Stimulated activated CD4-positive, alpha-beta T cell treated with anti-CD3 and anti-CD28 coated beads, Interleukin-1b, Interleukin-23, amount 100 ng/mL, for 48 hours (primary cell): ENCODE measurements around the gene SPIB.
"Not testable (repeated sequence)": the region's sequence is repeated elsewhere in the genome, so short reads cannot be mapped to it uniquely, and the experiment has no call there.

Experiments
- DNase-seq: peaks from one replicate; pipeline ENCODE4 v3.0.0-alpha.2; 2020

SPIB gene

DNA sequence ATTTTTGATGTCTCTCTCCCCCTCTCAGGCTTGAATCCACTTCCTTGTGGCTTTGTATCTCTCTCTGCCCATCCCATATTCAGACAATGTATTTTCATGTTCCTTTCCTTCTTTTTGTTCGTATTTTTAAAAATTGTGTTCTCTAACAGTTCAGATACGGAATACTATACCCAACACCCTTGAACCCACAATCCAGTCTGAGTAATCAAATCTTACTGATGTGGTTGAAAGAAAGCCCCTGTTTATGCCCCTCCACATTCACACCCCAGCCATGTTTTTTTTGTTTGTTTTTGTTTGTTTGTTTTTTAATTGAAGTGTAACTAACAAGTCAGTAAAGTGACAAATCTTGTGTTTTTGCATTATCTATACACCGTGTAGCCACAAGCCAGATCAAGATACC lies 1.4 kb downstream of the SPIB start:
- no peak for DNase-seq

DNA sequence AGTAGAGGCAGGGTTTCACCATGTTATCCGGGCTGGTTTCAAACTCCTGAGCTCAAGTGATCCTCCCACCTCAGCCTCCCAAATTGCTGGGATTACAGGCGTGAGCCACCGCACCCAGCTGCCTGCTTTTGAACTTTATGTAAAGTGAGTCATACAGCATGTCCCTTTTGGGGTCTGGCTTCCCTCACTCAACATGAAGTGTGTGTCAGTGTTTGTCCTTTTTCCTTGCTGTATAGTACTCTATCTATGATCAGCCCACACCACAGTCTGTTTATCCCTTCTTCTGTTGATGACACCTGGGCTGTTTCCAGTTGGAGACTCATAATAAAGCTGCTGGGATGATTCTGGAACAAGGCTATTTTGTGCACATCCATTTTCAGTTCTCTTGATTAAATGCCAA lies 2.1 kb downstream of the SPIB start:
- no peak for DNase-seq

DNA sequence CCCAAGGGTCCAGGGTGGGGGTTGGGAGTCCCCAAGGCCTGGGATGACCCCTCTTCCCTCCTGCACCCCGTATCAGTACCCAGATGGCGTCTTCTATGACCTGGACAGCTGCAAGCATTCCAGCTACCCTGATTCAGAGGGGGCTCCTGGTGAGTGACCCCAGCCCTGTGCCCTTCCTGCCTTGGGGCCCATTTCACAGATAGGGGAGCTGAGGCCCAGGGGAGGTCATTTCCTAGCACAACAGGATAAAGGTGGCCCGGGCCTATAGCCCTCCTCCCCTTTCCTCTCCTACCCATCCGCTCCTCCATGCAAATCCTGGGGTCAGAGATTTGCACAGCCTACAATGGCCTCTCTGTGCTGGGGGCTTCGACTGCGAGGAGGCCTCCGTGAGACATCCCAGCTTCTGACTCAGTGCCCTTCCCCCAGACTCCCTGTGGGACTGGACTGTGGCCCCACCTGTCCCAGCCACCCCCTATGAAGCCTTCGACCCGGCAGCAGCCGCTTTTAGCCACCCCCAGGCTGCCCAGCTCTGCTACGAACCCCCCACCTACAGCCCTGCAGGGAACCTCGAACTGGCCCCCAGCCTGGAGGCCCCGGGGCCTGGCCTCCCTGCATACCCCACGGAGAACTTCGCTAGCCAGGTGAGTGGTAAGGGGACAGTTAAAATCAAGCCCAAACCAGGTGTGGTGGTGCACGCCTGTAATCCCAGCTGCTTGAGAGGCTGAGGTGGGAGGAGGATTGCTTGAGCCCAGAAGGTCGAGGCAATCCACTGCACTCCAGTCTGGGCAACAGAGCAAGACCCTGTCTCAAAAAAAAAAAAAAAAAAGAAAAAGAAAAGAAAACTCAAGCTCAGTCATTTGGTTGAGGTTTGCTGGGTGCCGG lies 3.9 kb downstream of the SPIB start:
- DNase-seq: no peak

- no peak for DNase-seq
Measured at GRCh38 chr19:50423279-50424113, 4.8 kb downstream of the SPIB start.

DNA sequence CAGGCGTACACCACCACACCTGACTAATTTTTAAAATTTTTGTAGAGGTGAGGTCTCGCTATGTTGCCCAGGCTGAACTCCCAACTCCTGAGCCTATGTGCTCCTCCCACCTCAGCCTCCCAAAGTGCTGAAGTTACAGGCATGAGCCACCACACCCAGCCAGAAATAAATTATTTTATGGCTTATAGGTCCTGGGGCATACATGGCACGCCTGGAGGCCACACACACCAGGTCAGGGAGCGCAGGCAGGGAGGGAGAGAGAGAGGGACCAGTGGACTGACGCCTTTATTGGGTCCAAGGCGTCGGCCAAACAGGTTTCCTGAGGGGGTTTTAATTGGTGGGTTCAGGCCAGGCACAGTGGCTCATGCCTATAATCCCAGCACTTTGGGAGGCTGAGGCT lies 6.8 kb downstream of the SPIB start:
- no peak for DNase-seq

GRCh38 chr19:50427318-50427925 lies 8.7 kb downstream of the SPIB start:
- DNase-seq: no peak

DNA sequence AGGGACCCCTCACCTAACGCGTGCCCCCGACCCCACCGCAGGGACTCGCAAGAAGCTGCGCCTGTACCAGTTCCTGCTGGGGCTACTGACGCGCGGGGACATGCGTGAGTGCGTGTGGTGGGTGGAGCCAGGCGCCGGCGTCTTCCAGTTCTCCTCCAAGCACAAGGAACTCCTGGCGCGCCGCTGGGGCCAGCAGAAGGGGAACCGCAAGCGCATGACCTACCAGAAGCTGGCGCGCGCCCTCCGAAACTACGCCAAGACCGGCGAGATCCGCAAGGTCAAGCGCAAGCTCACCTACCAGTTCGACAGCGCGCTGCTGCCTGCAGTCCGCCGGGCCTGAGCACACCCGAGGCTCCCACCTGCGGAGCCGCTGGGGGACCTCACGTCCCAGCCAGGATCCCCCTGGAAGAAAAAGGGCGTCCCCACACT lies 9.3 kb downstream of the SPIB start:
- DNase-seq: no peak

- DNase-seq: no peak
Measured at GRCh38 chr19:50428772-50429463, 10.2 kb downstream of the SPIB start.

GRCh38 chr19:50430888-50431342 lies 12.2 kb downstream of the SPIB start:
- no peak for DNase-seq

GRCh38 chr19:50431343-50432220 lies 12.8 kb downstream of the SPIB start:
- DNase-seq: peak; percentile 84

DNA sequence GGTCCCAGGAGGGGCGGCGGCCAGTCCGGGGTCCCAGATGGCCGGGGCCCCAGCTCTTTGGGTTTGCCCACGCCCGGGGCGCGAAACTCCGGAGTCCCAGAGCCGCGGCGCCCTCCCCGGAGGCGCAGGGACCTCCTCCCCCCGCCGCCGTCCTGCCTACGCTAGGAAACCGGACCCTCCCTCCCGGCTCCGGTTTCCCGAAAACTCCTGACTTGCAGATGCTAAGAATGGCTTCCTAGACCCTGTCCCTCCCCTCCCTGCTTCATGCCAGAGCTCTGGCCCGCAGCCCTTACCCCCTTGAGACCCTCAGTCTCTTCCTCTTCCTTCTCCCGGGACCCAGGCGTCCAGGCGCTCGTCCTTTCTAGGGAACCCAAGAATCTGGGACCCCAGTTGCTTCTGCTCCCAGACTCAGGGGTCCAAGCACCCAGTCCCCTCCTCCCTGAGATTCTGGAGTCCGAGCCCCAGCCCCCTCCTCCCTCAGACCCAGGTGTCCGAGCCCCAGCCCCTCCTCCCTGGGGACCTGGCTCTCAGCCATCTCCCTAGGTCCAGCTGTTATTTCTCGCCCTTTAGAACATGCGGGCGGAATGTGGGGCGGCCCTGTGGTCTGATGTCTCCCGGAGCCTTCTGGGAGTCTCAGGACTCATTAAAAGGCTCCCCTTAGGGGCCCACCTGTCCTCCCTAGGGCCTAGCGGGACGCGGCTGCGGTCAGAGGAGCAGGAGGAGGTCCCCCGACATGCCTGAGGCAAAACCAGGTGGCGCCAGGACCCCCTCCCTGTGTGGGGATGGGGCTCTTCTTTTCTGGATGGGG lies 13.7 kb downstream of the SPIB start, which contains the start of gene MYBPC2:
Gene MYBPC2 (plus strand): TSS at position 672 of the 808 bp plus-strand sequence. CDS start 62 bp downstream, at position 734.
- no peak for DNase-seq

GRCh38 chr19:50433201-50434180 lies 14.8 kb downstream of the SPIB start:
- DNase-seq: no peak

- no peak for DNase-seq
Measured at GRCh38 chr19:50434525-50434924, 15.8 kb downstream of the SPIB start.

GRCh38 chr19:50435221-50435620 lies 16.5 kb downstream of the SPIB start:
- DNase-seq: no peak

GRCh38 chr19:50435627-50436026 lies 16.9 kb downstream of the SPIB start:
- no peak for DNase-seq

- no peak for DNase-seq
Measured at GRCh38 chr19:50437862-50438449, 19.2 kb downstream of the SPIB start.

DNA sequence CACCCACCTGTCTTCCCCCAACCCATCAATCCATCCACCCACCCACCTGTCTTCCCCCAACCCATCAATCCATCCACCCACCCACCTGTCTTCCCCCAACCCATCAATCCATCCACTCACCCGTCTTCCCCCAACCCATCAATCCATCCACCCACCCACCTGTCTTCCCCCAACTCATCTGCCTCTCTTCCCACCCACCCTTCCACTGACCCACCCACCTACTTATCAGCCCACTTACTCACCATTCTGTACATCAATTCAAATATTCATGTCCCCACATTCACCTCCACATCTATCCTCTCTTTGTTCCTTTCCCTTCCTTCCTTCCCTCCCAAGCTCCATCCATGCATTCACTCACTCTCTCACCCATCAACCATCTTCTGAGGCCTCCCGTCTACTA lies 20.4 kb downstream of the SPIB start:
- DNase-seq: not testable (repeated sequence)

DNA sequence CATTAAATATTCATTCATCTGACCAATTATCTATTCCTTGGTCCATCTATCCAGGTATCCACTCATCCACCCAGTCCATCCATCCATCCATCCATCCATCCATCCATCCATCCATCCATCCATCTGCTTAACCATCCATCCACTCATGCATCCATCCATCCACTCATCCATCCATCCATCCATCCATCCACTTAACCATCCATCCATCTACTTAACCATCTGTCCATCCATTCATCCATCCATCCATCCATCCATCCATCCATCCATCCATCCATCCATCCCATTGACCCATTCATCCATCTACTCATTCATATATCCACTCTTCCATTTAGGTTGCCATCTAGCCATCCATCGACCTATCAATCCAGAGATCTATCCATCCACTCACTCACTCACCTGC lies 25.3 kb downstream of the SPIB start:
- DNase-seq: no peak

DNA sequence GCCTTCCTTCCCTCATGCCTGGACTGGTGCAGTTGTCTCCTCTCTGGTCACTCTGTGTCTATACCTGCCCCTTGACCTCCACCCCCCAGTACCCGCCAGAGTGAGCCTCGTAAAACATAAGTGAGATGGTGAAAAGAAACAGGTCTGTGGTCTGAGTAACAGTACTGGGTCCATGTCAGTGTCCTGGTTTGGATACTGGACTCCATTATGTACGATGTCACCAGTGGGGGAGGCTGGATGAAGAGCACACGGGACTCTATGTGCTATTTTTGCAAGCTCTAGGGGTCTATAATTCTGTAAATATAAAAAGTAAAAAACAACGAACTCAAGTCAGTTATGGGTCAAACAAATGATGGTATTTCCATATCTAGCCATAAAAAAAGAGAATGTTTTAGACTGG lies 28.3 kb downstream of the SPIB start:
- DNase-seq: no peak
